ENCODE results near the gene NCKAP1. TPM values are rescaled to one million over a fixed set of nuclear protein-coding genes. Genes with fewer than 3 reads are reported as not detected.

NCKAP1 gene
- total RNA-seq, 6 donors from 2014 or later, result 34.2 to 129 (median 83.9) TPM

GRCh38 chr2:182954789-182955188 lies 83.5 kb downstream of the NCKAP1 start:
- Histone ChIP-seq H3K9me3 (no peaks in the 10 kb centered on the region), H3K36me3 (peaks cover 0 to 67% (median 14%) of the 10 kb centered on the region in 4 donors), H3K27me3 (no peaks in the 10 kb centered on the region), H3K4me3 (no peak overlapping the region), H3K27ac (no peak overlapping the region), H3K4me1 (no peaks in the 10 kb centered on the region)
- ATAC-seq (ENCODE audit: low FRiP score in 2 of 2) (no peak), DNase-seq (no peak)
- TF ChIP-seq, protein P1, sequence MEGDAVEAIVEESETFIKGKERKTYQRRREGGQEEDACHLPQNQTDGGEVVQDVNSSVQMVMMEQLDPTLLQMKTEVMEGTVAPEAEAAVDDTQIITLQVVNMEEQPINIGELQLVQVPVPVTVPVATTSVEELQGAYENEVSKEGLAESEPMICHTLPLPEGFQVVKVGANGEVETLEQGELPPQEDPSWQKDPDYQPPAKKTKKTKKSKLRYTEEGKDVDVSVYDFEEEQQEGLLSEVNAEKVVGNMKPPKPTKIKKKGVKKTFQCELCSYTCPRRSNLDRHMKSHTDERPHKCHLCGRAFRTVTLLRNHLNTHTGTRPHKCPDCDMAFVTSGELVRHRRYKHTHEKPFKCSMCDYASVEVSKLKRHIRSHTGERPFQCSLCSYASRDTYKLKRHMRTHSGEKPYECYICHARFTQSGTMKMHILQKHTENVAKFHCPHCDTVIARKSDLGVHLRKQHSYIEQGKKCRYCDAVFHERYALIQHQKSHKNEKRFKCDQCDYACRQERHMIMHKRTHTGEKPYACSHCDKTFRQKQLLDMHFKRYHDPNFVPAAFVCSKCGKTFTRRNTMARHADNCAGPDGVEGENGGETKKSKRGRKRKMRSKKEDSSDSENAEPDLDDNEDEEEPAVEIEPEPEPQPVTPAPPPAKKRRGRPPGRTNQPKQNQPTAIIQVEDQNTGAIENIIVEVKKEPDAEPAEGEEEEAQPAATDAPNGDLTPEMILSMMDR (IDR thresholded peaks at IDR 0.05), result no peak
- no peak for TF ChIP-seq EP300 (IDR thresholded peaks at IDR 0.05)
- TF ChIP-seq POLR2AphosphoS5 (IDR thresholded peaks at IDR 0.05), result no peak
- no peak for TF ChIP-seq POLR2A (IDR thresholded peaks at IDR 0.05)

GRCh38 chr2:182952741-182953450 lies 85.4 kb downstream of the NCKAP1 start:
- H3K36me3 ChIP-seq, result peaks cover 0 to 62% (median 12%) of the 10 kb centered on the region in 4 donors
- no peak for ATAC-seq (ENCODE audit: low FRiP score in 2 of 2)
- 91% methylated on average over 6 of the region's 6 CpGs for WGBS, 2 donors

GRCh38 chr2:182951948-182952663 lies 86.2 kb downstream of the NCKAP1 start:
- ATAC-seq (ENCODE audit: low FRiP score in 2 of 2) (no peak), DNase-seq (no peak)
- H3K36me3 ChIP-seq, result peaks cover 0 to 59% (median 12%) of the 10 kb centered on the region in 4 donors
- H3K27me3 ChIP-seq, result no peaks in the 10 kb centered on the region
- no peaks in the 10 kb centered on the region for H3K9me3 ChIP-seq
- H3K27ac ChIP-seq, result no peak overlapping the region
- H3K4me3 ChIP-seq, result no peak overlapping the region
- TF ChIP-seq POLR2A (IDR thresholded peaks at IDR 0.05) (no peak), EP300 (IDR thresholded peaks at IDR 0.05) (no peak), POLR2AphosphoS5 (IDR thresholded peaks at IDR 0.05) (no peak)
- TF ChIP-seq, protein P1 (IDR thresholded peaks at IDR 0.05), result no peak
- H3K4me1 ChIP-seq, result peaks cover 0 to 2% (median under 1%) of the 10 kb centered on the region in 4 donors
- WGBS, 2 donors, result 86 to 90% methylated on average over 3 of the region's 3 CpGs

More at GRCh38 chr2:182952741-182953450, 85.4 kb downstream of the NCKAP1 start:
- no peak for DNase-seq
- TF ChIP-seq, protein P1 (IDR thresholded peaks at IDR 0.05), result no peak
- TF ChIP-seq POLR2A (IDR thresholded peaks at IDR 0.05), result no peak
- no peak for TF ChIP-seq POLR2AphosphoS5 (IDR thresholded peaks at IDR 0.05)
- no peak for TF ChIP-seq EP300 (IDR thresholded peaks at IDR 0.05)
- Histone ChIP-seq H3K27ac (no peak overlapping the region), H3K4me3 (no peak overlapping the region), H3K4me1 (no peaks in the 10 kb centered on the region), H3K27me3 (no peaks in the 10 kb centered on the region), H3K9me3 (no peaks in the 10 kb centered on the region)

GRCh38 chr2:182950546-182950945 lies 87.7 kb downstream of the NCKAP1 start:
- WGBS, 2 donors, result 96 to 100% methylated on average over 3 of the region's 3 CpGs
- ATAC-seq (ENCODE audit: low FRiP score in 2 of 2) (no peak), DNase-seq (no peak)
- Histone ChIP-seq H3K9me3 (no peaks in the 10 kb centered on the region), H3K36me3 (peaks cover 0 to 45% (median 9%) of the 10 kb centered on the region in 4 donors), H3K27me3 (no peaks in the 10 kb centered on the region), H3K27ac (no peak overlapping the region), H3K4me3 (no peak overlapping the region), H3K4me1 (peaks cover 0 to 6% (median 2%) of the 10 kb centered on the region in 4 donors)
- TF ChIP-seq EP300 (IDR thresholded peaks at IDR 0.05) (no peak), POLR2AphosphoS5 (IDR thresholded peaks at IDR 0.05) (no peak), POLR2A (IDR thresholded peaks at IDR 0.05) (no peak)
- TF ChIP-seq, protein P1 (IDR thresholded peaks at IDR 0.05), result no peak
